Activated CD8-positive, alpha-beta memory T cell treated with anti-CD3 and anti-CD28 coated beads, Interleukin-2, amount 50 U/mL, for 4 hours (primary cell): ENCODE measurements around the gene RPS13.
"Not testable (repeated sequence)": the region's sequence is repeated elsewhere in the genome, so short reads cannot be mapped to it uniquely, and the experiment has no call there.

Experiments
- DNase-seq: peaks from one replicate; pipeline ENCODE4 v3.0.0-alpha.2; 2020

Gene RPS13

DNA sequence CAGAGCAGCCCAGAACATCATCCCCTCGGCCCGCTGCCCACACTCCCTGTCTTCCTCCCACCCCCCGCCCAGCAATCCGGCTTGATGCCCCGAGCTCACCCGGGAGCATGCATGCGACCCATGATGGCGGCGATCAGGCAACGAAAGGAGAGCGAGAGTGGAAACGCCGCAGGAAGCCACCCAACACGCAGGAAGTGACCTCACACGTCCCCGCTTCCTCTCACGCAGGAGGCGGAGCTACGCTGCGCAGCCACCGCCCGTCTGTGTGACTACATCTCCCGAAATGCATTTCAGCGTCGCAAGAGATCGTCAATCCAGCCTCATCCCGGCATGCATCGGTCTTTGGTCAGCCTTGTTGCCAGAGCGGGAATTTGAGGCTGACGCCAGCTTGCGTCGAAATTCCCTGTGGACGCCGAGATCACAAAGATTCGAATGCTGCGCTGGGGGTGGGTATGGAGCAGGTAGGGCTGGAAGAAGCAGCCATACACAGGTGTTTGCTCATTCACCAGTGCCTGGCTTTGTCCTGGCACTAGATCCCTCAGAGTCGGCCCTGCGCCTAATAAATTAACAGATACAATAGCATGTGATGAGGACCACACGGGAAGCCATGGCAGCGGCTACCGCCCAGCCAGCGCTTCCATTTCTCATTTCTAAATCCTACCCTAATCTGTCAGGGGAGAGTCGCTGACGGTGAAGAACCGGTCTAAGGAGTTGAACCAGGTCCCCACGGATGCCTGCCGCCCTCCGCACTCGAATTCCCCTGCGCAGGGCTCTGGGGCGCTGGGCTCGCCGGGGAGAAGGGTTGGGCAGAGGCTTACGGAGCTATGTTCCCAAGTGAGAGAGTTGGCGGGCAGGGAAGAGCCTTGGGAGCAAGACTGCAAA lies at the start of gene RPS13:
TSS of gene RPS13 (minus strand) at position 148 of the 882 bp plus-strand sequence. CDS start at position 122, 26 bp downstream.
- peak; percentile 91 for DNase-seq

DNA sequence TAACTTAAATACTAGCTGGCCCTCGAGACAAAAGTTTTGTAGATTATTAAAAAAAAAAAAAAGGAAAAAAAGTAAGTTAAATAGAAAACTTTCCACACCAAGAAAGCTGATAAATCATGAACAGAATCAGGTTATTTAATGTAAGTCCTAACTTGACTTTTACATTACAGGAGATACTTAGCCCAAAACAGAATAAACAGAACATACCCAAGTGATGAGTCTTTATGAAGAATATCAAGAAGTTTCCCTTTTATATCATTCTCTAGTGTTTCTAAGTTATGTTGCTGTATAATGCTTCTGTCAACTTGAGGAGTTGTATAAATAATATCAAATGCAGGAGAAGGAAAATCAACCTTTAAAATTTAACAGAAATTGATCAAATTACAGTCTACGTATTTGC lies 44.5 kb upstream of the RPS13 start:
- no peak for DNase-seq

DNA sequence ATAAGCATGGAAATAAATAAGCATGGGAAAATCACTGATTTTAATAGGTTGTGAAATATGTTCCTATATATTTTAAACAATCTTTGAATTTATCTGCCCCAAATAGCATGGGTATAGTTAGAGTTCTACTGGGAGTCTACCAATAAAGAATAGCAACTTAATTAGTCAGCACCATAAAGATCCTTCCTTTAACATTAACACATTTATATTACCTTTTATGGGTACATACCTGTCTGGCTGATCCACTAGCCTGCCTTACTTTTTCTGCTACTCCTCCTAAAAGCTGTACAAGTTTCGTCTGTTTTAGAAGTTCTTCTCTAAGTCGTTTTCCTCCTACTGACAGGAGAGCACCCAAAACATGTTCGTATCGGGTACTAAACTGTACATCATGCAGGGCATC lies 39.8 kb upstream of the RPS13 start:
- no peak for DNase-seq

DNA sequence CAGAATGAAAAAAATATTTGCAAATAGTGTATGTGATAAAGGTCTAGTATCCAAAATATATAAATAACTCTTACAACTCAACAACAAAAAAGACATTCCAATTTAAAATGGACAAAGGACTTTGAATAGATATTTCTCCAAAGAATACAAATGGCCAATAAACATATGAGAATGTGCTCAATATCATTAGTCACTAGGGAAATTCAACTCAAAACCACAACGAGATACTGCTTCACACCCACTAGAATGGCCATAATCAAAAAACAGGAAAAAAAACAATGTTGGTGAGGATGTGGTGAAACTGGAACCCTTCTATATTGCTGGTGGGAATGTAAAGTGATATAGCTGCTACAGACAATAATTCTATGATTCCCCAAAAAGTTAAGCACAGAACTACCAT lies 38.6 kb upstream of the RPS13 start:
- DNase-seq, result no peak

DNA sequence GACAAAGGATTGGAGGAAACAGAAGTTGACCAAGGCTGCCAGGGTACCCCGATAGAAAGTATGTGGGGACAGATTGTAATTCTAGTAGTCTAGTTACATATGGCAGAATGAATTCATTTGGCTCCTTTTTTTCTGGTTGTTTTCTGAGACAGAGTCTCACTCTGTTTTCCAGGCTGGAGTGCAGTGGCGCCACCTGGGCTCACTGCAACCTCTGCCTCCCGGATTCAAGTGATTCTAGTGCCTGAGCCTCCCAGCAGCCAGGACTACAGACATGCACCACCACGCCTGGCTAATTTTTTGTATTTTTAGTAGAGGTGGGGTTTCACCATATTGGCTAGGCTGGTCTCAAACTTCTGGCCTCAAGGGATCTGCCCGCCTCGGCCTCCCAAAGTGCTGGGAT lies 30.3 kb upstream of the RPS13 start:
- not testable (repeated sequence) for DNase-seq

DNA sequence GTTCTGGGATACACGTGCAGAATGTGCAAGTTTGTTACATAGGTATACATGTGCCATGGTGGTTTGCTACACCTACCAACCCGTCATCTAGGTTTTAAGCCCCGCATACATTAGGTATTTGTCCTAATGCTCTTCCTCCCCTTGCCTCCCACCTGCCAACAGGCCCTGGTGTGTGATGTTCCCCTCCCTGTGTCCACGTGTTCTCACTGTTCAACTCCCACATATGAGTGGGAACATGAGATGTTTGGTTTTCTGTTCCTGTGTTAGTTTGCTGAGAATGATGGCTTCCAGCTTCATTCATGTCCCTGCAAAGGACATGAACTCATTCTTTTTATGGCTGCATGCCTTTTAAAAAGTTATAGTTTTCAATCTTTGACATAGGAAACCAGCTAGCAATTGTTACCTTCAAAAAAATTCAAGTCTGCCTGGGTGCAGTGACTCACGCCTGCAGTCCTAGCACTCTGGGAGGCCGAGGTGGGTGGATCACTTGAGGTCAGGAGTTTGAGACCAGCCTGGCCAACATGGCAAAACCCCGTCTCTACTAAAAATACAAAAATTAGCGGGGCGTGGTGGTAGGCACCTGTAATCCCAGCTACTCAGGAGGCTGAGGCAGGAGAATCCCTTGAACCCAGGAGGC lies 28.1 kb upstream of the RPS13 start:
- not testable (repeated sequence) for DNase-seq

DNA sequence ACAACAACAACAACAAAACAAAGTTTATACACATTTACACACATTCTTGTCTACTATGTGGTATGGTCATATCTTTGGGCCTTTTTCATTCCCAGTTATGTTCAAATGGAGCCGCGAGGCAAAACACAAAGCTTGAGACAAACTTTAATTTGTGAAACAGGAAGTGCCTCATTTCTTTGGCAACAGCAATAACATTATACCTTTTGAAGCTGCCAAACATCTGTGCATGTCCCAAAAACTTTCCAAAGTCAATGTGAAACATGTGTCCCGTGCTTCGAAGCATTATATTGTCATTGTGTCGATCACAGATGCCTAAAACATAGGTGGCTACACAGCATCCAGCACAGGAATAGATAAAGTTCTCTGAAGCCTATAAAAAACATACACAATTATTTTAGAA lies 25.0 kb upstream of the RPS13 start:
- no peak for DNase-seq

DNA sequence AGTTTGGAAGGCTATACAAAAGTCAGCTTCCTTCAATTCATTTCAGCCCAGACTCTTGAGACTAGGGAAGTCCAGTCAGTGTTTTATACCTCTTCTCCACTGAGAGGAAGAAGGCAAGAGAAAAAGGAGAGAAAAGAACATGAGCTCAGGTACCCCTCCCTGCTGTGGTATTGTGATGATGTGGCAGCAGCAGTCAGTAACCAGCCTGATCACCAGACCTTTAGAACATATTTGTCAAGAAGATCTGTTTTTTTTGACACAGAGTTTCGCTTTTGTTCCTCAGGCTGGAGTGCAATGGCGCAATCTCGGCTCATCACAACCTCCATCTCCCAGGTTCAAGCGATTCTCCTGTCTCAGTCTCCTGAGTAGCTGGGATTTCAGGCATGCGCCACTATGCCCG lies 21.2 kb upstream of the RPS13 start:
- no peak for DNase-seq

DNA sequence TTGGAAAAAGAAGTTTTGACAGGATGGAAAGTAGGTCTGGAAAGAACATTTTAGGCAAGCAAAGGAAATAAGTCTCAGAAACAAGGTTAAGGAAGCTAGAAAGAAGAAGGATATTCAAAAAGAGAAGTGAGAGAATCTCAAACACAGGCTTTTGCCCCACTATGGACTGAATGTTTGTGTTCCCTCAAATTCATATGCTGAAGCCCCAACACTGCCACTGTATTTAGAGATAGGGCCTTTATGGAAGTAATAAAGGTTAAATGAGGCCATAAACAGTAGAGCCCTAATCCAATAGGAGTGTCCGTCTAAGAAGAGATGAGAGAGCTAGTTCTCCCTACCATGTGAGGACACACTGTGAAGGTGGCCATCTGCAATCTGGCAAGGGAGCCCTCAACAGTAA lies 20.6 kb upstream of the RPS13 start:
- no peak for DNase-seq

DNA sequence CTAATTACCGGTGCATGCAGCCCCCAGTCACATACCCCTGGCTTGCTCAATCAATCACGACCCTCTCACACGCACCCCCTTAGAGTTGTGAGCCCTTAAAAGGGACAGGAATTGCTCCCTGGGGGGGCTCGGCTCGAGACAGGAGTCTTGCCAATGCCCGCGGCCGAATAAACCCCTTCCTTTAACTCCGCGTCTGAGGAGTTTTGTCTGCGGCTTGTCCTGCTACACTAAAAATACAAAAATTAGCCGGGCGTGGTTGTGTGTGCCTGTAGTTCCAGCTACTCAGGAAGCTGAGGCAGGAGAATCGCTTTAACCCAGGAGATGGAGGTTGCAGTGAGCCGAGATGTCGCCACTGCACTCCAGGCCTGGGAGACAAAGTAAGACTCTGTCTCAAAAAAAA lies 8.5 kb upstream of the RPS13 start:
- not testable (repeated sequence) for DNase-seq

DNA sequence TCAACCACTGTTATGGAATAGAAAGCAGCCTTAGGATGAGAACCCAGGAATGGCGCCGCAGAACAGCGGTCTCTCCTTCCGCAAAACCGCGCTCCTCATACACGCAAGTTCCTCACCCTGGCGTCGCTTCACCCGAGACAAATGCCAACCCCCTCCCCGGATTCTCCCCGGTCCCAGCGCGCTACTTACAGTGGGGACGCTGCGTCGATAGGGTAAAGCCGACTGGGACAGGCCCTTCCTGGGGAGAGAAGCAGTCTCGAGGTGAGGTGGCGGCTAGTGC lies 287 bp downstream of the RPS13 start:
- DNase-seq, result no peak

DNA sequence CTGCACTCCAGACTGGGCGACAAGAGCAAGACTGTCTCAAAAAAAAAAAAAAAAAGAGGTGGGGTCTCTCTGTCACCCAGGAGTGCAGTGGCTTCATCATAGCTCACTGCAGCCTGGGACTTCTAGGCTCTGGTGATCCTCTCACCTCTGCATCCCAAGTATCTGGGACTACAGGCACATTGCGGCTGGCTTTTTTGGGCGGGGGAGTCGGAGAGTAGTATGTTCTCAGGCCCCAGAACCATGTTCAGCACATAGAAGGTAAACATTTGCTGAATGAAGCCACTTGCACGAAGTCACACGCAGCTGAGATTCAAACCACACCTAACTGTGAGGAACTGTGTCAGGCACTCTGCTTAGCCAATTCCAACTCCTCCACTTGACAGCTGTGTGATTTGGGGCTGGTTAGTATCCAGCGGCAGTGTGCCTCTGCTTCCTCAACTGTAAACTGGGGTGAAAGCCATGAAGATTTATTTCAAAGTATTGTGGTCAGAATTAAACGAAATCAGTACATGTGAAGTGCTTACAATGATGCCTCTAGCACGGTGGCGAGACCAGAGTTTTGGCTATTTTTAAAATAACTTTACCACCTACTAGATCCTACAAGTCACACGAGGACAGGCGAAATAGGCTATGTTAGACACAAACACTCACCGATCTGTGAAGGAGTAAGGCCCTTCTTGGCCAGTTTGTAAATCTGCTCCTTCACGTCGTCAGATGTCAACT lies 789 bp downstream of the RPS13 start:
- no peak for DNase-seq

DNA sequence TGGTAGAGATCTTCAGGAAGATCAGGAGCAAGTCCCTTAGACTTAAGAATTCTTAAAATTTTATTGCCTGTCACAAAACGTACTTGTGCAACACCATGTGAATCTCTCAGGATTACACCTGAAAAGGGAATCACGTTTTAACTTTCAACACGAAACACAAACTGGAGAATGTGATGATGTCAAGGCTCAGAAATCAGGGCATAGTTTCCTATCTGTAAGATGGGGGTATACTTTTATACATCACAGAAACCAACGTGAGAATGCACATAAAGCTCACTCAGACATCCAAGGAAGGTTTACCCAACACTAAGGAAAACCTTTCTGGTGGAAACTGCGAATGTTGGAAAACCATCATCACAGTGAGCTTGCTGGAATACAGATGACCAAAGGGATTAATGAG lies 2.0 kb downstream of the RPS13 start:
- DNase-seq, result no peak

DNA sequence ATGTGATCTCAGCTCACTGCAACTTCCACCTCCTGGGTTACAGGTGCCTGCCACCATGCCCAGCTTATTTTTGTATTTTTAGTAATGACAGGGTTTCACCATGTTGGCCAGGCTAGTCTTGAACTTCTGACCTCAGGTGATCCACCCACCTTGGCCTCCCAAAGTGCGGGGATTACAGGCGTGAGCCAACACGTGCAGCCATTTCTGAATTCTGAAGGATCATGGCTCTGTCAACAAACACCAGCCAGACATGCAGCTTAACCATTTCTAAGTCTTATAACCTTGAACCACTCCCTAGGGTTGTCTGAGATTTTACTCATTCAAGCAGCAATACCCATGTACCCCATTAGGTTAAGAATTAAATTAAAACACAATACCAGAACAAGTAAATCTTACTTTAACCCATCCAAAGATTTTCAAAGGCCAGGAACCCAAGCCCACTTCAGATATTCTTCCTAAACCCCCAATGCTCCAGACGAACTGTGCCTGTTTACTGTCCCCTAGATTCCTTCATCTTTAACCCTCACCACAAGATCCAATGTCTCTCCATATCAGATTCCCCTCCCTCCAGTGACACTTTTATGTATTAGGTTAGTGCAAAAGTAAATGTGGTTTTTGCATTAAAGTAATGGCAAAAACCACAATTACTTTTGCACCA lies 4.0 kb downstream of the RPS13 start:
- DNase-seq, result no peak

DNA sequence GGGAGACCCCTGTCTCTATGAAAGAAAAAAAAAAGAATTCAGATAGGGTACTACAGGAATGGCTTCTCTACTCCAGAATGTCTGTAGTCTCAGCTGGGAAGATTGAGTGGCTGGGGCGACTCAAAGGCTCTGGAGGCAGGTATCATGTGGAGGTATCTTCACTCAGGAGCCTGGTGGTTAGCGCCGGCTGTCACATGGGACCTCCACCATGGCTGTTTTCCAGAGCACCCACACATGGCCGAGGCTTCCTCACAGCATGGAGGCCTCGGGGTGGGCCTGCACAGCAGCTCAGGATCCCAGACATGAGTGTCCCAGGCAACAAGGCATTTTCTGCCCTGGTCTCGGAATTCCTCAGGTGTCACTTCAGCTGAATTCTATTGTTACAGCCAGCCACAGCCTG lies 10.1 kb downstream of the RPS13 start:
- no peak for DNase-seq

DNA sequence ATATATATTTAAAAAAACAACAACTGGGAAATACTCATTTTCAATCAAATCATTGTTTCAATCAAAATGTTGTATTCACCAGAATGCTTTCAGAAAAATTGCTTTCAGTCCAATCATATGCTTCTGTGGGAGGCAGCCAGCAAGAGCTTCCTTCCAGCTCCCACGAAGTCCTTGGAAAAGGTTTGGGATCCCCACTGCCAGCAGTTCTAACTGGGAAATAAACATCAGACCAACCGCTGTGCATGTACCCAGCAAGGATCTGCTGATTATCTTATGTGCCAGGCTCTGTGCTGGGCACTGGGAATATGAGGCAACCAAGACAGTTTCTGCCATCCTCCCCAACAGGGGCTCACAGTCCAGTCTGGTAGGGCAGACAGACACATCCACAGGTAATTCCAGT lies 10.8 kb downstream of the RPS13 start:
- no peak for DNase-seq

DNA sequence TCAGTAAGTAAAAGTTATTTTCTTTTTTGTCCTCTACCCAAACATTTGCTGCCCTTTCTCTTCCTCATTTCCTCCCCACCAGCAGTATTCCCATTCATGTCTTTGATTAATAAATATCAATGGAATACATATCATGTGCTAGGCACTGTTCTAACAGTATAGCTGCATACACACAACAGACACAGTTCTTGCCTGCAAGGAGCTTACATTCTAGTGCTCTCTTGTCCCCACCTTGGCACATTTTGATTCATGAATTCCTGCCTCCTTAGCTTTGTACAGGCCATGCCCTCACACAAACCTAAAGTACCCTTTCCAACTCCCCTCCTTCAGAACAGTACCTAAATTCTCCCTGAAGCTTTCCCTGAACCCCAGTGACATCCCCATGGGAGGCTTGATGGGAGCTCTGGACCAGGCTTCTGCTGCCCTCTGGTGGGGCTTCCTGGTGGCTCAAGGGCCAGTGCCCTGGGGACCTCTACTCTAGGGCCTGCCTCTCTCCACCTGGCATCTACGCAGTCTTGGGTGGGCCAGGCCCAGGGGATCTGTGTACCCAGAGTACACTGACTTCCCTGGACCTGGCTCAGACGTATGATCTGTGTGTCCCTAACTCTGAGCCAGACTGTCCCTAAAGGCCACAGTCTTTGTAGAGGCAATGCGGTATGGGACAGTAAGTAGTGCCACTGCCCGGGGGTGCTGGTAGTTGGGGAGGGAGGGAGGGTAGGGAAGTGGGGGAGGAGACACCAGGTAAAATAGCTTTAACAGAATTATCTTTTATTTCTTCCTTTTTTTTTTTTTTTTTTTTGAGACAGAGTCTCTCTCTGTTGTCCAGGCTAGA lies 14.1 kb downstream of the RPS13 start:
- DNase-seq, result peak; percentile 31

DNA sequence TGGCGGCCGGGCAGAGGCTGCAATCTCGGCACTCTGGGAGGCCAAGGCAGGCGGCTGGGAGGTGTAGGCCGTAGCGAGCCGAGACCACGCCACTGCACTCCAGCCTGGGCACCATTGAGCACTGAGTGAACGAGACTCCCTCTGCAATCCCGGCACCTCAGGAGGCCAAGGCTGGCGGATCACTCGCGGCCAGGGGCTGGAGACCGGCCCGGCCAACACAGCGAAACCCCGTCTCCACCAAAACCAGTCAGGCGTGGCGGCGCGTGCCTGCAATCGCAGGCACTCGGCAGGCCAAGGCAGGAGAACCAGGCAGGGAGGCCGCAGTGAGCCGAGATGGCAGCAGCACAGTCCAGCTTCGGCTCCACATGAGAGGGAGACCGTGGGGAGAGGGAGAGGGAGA lies 26.3 kb downstream of the RPS13 start:
- DNase-seq, result not testable (repeated sequence)

DNA sequence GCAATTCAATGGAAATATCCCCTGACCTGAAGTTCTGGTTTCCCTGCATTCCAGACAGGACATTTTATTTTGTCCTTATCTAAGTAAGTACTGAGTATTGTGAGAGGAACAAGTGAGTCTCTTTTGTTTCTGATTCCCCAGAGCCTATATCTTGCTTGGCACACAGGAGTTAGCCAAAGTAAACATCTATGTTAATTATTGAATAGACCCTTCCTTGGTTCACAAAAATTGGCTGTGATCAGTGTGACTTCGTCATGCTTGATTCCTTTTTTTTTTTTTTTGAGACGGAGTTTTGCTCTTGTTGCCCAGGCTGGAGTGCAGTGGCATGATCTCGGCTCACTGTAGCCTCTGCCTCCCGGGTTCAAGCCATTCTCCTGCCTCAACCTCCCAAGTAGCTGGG lies 29.0 kb downstream of the RPS13 start:
- not testable (repeated sequence) for DNase-seq

DNA sequence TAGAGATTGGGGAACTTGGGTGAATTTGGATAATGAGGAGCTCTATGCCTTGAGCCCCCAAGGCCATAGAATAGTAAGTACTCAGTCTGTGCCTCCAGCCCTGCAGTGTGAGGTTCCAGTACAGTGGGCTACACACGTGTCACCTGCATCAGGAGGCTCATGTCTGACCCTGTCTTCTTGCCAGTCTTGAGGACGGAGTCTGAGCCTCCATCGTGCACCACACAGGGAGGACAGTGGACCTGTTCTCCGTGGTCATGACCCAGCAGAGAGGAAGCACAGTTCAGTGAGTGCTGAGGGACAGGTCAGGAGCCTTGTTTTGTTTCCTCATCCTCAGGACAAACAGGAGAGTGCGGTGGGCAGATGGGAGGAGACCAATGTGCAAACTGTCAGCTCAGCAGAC lies 30.8 kb downstream of the RPS13 start:
- no peak for DNase-seq

DNA sequence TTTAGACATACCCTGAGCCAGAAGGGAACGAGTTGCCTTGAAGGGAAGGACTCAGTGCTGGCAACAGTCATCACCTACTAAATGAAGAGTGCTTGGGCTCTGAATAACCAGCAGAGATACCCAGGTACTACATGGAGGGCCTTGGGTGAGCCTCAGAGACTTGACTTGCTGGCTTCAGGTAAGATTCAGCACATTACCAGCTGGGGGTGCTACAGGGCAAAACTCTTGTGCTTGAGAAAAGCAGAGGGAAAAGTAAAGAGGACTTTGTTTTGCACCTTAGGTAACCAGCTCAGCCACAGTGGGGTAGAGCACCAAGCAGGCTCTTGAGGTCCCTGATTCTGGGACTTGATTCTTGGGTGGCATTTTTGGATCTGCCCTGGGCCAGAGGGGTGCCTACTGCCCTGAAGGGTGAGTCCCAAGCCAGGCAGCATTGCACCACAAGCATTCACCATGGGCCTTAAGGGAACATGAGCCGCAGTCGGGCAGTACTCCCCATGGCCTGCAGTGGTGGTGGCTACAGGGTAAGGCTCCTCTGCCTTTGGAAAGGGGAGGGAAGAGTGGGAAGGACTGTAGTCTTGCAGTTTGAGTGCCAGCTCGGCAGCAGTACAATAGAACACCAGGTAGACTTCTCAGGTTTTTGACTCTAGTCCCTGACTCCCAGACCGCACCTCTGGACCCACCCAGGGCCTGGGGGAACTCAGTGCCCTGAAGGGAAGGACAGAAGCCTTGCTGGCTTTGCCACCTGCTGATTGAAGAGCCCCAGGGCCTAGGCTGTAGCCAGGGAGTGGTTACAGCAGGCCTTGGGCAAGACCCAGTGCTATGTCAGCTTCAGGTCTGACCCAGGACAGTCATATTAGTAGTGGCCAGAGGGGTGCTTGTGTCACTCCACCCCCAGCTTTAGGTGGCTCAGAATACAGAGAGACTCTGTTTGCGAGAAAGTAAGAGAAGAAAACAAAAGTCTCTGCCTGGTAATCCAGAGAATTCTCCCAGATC lies 40.5 kb downstream of the RPS13 start:
- DNase-seq, result no peak
